ENCODE results near the gene GPALPP1. TPM values are rescaled to one million over a fixed set of nuclear protein-coding genes. Genes with fewer than 3 reads are reported as not detected.

Gene GPALPP1
- total and polyA plus RNA-seq, 2 of the 4 experiments (the other 2 are of a cell fraction): 10.6 to 12.5 TPM

DNA sequence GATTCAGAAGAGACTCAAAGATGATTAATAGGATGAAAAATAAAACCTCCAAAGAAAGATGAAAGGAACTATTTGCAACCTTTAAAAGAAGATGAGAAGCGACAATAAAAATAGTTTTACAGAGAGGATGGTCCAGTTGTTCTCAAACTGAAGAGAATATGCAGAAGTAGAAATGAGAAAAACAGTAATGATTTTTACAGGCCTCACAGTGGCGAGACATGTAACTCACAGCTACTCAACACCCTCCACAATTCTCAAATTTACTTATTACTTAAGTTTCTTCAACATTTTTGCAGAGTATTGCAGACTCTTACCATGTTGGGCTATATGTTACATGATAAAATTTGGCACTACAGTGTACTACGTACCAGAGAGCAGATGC, 20.9 kb upstream of the GPALPP1 start:
- peaks cover 7% of the 10 kb centered on the region for H3K4me1 ChIP-seq (ENCODE audit: control insufficient read depth, insufficient read depth, low read length)
- no peak overlapping the region for H2BK15ac ChIP-seq (ENCODE audit: low read depth, low read length)
- in situ Hi-C loops (cut with MboI; ENCODE audit: low sequenced_read_pairs): no loop called here
- H3K4me3 ChIP-seq (ENCODE audit: insufficient read depth, low read depth, low read length): no peak overlapping the region
- H2AK5ac ChIP-seq (ENCODE audit: low read depth, low read length): no peak overlapping the region
- no peak for DNase-seq
- no peak overlapping the region for H3K23ac ChIP-seq (ENCODE audit: low read depth, low read length)
- no peak overlapping the region for H4K5ac ChIP-seq (ENCODE audit: low read depth, low read length)
- peaks cover 13 to 28% of the 10 kb centered on the region in 2 experiments; a peak in 3 of 4 replicates for H3K79me1 ChIP-seq (ENCODE audit: low read depth in 1 of 2, low read length in 2 of 2)
- no peak overlapping the region for H3K14ac ChIP-seq (replicated peaks; ENCODE audit: low read depth, low read length)
- H3K9me1 ChIP-seq (ENCODE audit: insufficient read depth, low read length): no peaks in the 10 kb centered on the region
- no peaks in the 10 kb centered on the region for H3K27me3 ChIP-seq (ENCODE audit: control insufficient read depth, insufficient read depth, low read length)
- TF ChIP-seq SMC3 (IDR thresholded peaks at IDR 0.05; ENCODE audit: low read depth, low read length) (no peak), MAFK (IDR thresholded peaks at IDR 0.05; ENCODE audit: low read depth, low read length) (no peak), MXI1 (IDR thresholded peaks at IDR 0.05; ENCODE audit: borderline replicate concordance, low read depth, low read length) (no peak), CEBPB (IDR thresholded peaks at IDR 0.05; ENCODE audit: low read depth, low read length) (no peak), BHLHE40 (IDR thresholded peaks at IDR 0.05; ENCODE audit: low read depth, low read length) (no peak), RCOR1 (IDR thresholded peaks at IDR 0.05; ENCODE audit: insufficient replicate concordance, low read length) (no peak), RAD21 (IDR thresholded peaks at IDR 0.05; ENCODE audit: low read length) (no peak), RFX5 (IDR thresholded peaks at IDR 0.05; ENCODE audit: low read depth, low read length) (no peak), MAZ (IDR thresholded peaks at IDR 0.05; ENCODE audit: borderline replicate concordance, low read depth, low read length) (no peak)
- TF ChIP-seq, protein P1, sequence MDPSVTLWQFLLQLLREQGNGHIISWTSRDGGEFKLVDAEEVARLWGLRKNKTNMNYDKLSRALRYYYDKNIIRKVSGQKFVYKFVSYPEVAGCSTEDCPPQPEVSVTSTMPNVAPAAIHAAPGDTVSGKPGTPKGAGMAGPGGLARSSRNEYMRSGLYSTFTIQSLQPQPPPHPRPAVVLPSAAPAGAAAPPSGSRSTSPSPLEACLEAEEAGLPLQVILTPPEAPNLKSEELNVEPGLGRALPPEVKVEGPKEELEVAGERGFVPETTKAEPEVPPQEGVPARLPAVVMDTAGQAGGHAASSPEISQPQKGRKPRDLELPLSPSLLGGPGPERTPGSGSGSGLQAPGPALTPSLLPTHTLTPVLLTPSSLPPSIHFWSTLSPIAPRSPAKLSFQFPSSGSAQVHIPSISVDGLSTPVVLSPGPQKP (IDR thresholded peaks at IDR 0.05; ENCODE audit: borderline replicate concordance, low read depth, low read length): no peak
- TF ChIP-seq, protein P2, sequence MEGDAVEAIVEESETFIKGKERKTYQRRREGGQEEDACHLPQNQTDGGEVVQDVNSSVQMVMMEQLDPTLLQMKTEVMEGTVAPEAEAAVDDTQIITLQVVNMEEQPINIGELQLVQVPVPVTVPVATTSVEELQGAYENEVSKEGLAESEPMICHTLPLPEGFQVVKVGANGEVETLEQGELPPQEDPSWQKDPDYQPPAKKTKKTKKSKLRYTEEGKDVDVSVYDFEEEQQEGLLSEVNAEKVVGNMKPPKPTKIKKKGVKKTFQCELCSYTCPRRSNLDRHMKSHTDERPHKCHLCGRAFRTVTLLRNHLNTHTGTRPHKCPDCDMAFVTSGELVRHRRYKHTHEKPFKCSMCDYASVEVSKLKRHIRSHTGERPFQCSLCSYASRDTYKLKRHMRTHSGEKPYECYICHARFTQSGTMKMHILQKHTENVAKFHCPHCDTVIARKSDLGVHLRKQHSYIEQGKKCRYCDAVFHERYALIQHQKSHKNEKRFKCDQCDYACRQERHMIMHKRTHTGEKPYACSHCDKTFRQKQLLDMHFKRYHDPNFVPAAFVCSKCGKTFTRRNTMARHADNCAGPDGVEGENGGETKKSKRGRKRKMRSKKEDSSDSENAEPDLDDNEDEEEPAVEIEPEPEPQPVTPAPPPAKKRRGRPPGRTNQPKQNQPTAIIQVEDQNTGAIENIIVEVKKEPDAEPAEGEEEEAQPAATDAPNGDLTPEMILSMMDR (conservative IDR thresholded peaks at IDR 0.05; ENCODE audit: low read depth, low read length): no peak
- TF ChIP-seq, protein P3, sequence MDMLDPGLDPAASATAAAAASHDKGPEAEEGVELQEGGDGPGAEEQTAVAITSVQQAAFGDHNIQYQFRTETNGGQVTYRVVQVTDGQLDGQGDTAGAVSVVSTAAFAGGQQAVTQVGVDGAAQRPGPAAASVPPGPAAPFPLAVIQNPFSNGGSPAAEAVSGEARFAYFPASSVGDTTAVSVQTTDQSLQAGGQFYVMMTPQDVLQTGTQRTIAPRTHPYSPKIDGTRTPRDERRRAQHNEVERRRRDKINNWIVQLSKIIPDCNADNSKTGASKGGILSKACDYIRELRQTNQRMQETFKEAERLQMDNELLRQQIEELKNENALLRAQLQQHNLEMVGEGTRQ (IDR thresholded peaks at IDR 0.05; ENCODE audit: low read depth, low read length): no peak
- ChIA-PET CTCF (interaction anchor here (0.6 kb wide), 1 partner anchor 461 kb away, joined by 4 read pairs; no protein-coding TSS in a partner anchor), POLR2A (ENCODE audit: unreplicated experiment) (no interaction called here)
- no TSS peak for BruUV-seq (replicated peaks)
- no peak overlapping the region for H4K8ac ChIP-seq (ENCODE audit: low read depth in 2 of 2, low read length in 2 of 2)
- H2AFZ ChIP-seq (replicated peaks; ENCODE audit: low read length, poor library complexity): no peak overlapping the region
- H3K4me2 ChIP-seq (ENCODE audit: low read depth, low read length): no peak overlapping the region
- H3K27ac ChIP-seq (ENCODE audit: insufficient read depth, low read length): no peak overlapping the region
- no peak overlapping the region for H3K4ac ChIP-seq (ENCODE audit: low read depth, low read length)
- no peaks in the 10 kb centered on the region for H3K9me3 ChIP-seq (ENCODE audit: control insufficient read depth, insufficient read depth, low read length)
- H3K9ac ChIP-seq (ENCODE audit: low read depth, low read length): no peak overlapping the region
- H4K91ac ChIP-seq (ENCODE audit: insufficient read depth, low read depth, low read length): no peak overlapping the region
- dilution Hi-C loops (cut with HindIII; ENCODE audit: low sequenced_read_pairs, unreplicated experiment): no loop called here
- no peak for ATAC-seq (ENCODE audit: low read depth)
- no peak overlapping the region for H2BK20ac ChIP-seq (ENCODE audit: low read depth, low read length)
- no peak overlapping the region for H3K56ac ChIP-seq (ENCODE audit: extremely low read depth, insufficient read depth, low read length)
- WGBS, 2 experiments (ENCODE audit: extremely low coverage in 2 of 2, insufficient read length in 1 of 2): 100% methylated on average over 1 of the region's 3 CpGs; no CpG with 5 or more reads in 1 of the 2 experiments
- H2BK5ac ChIP-seq (ENCODE audit: low read depth, low read length, poor library complexity, severe bottlenecking): no peak overlapping the region
- H2BK120ac ChIP-seq (ENCODE audit: low read depth, low read length): no peak overlapping the region
- peaks cover 15% of the 10 kb centered on the region for H3K36me3 ChIP-seq (ENCODE audit: control insufficient read depth, insufficient read depth, low read length)
- intact Hi-C loops (cut with micrococcal nuclease): loop anchor here (2.0 to 5.0 kb wide), 2 partner anchors 151 to 1062 kb away; no protein-coding TSS in a partner anchor
- no peak overlapping the region for H2AK9ac ChIP-seq (replicated peaks; ENCODE audit: low read depth, low read length, poor library complexity)
- H4K20me1 ChIP-seq (ENCODE audit: insufficient read depth, low read length): no peaks in the 10 kb centered on the region
- no peak overlapping the region for H3K18ac ChIP-seq (ENCODE audit: low read depth, low read length)

Measured in IMR-90 (cell line).